Left lung (tissue), 10 donors: ENCODE results near the gene OASL. TPM values are rescaled to one million over a fixed set of nuclear protein-coding genes. Genes with fewer than 3 reads are reported as not detected.
"Not testable (repeated sequence)": the region's sequence is repeated elsewhere in the genome, so short reads cannot be mapped to it uniquely, and the experiment has no call there.

Experiments used
- ATAC-seq: fragments of 200-7000 bp; cut with Tn5 transposase; one replicate; pipeline ENCODE4 v1.9.1; 2020; ENCODE audit warnings: moderate library complexity
- DNase-seq, 4 donors: peaks; one replicate each; pipeline ENCODE4 v3.0.0-alpha.2; 2013 to 2020
- H3K27ac ChIP-seq, 2 donors: fragments of 200-600 bp; sonication (generic) in 1 of 2; one replicate each; pipeline versions ENCODE4 v1.5.0 to v1.8.0; 2020 to 2021
- H3K27me3 ChIP-seq, 2 donors: fragments of 200-600 bp; sonication (generic) in 1 of 2; one replicate each; pipeline versions ENCODE4 v1.5.0 to v1.8.0; 2020 to 2021
- H3K36me3 ChIP-seq, 2 donors: fragments of 200-600 bp; sonication (generic) in 1 of 2; one replicate each; pipeline versions ENCODE4 v1.5.0 to v1.8.0; 2020 to 2021
- H3K4me1 ChIP-seq, 2 donors: fragments of 200-600 bp; one replicate each; pipeline ENCODE4 v1.8.0; 2021
- H3K4me3 ChIP-seq, 2 donors: fragments of 200-600 bp; sonication (generic) in 1 of 2; one replicate each; pipeline versions ENCODE4 v1.5.0 to v1.8.0; 2020 to 2021; ENCODE audit warnings: mild to moderate bottlenecking in 1 of 2
- H3K9me3 ChIP-seq, 2 donors: fragments of 200-600 bp; sonication (generic) in 1 of 2; one replicate each; pipeline versions ENCODE4 v1.5.0 to v1.8.0; 2020 to 2021
- CTCF ChIP-seq, 2 donors: fragments of 200-600 bp; sonication (generic) in 1 of 2; IDR thresholded peaks; one replicate each; pipeline versions ENCODE4 v1.5.0 to v1.8.0; 2021; ENCODE audit warnings: antibody characterized with exemption in 2 of 2
- intact Hi-C, 2 donors: fragments of 100-400 bp; cut with DNase I; formaldehyde crosslinking; loops; one replicate each; pipeline versions ENCODE4 v1.11.2 to v1.14.2; 2022
- polyA plus RNA-seq, 6 donors: library from polyadenylated mRNA; unstranded; fragments of 120-200 nt; gene quantifications; one replicate each; pipeline ENCODE4 v1.2.1, GENCODE V29; 2013; ENCODE audit not compliant: insufficient read length in 6 of 6
- total RNA-seq, 2 donors: library from RNA; stranded (reverse); fragmentation: NEBNext Ultra II Directional; extraction: Animal tissue kit (Norgen Biotek cat#: 25700); gene quantifications; one replicate each; pipeline ENCODE4 v1.2.1, GENCODE V29; 2021
- donor health status: DM: no; HTN: yes; CAD: no.
- donor health status: DM: no; HTN: no; CAD: no.

OASL gene
- total and polyA plus RNA-seq, 8 donors, result 0.06 to 11.9 (median 0.32) TPM; not detected in 1

- DNase-seq (no peak), ATAC-seq (no peak)
- Histone ChIP-seq H3K4me1 (no peaks in the 10 kb centered on the region), H3K9me3 (peaks cover 0 to 15% of the 10 kb centered on the region in 2 donors), H3K4me3 (no peak overlapping the region), H3K27ac (no peak overlapping the region), H3K36me3 (no peaks in the 10 kb centered on the region), H3K27me3 (no peaks in the 10 kb centered on the region)
- no peak for TF ChIP-seq CTCF (IDR thresholded peaks at IDR 0.05)
- intact Hi-C loops, result no loop called here
These were observed 33.1 kb upstream of the OASL start for GRCh38 chr12:121072147-121072546.

GRCh38 chr12:121069206-121069605 lies 30.2 kb upstream of the OASL start:
- no peaks in the 10 kb centered on the region for H3K27me3 ChIP-seq
- no peak overlapping the region for H3K27ac ChIP-seq
- H3K9me3 ChIP-seq, result peaks cover 0 to 13% of the 10 kb centered on the region in 2 donors
- no peak for TF ChIP-seq CTCF (IDR thresholded peaks at IDR 0.05)
- no peaks in the 10 kb centered on the region for H3K36me3 ChIP-seq
- ATAC-seq (no peak), DNase-seq (no peak)
- H3K4me1 ChIP-seq, result no peaks in the 10 kb centered on the region
- no peak overlapping the region for H3K4me3 ChIP-seq
- intact Hi-C loops, result no loop called here

- H3K9me3 ChIP-seq, result no peaks in the 10 kb centered on the region
- ATAC-seq (no peak), DNase-seq (no peak)
- no peak for TF ChIP-seq CTCF (IDR thresholded peaks at IDR 0.05)
- intact Hi-C loops, result no loop called here
- no peak overlapping the region for H3K27ac ChIP-seq
- peaks cover 0 to 8% of the 10 kb centered on the region in 2 donors for H3K4me1 ChIP-seq
- no peak overlapping the region for H3K4me3 ChIP-seq
- H3K36me3 ChIP-seq, result no peaks in the 10 kb centered on the region
- no peaks in the 10 kb centered on the region for H3K27me3 ChIP-seq
These were observed 26.3 kb upstream of the OASL start for GRCh38 chr12:121065345-121065744.

DNA sequence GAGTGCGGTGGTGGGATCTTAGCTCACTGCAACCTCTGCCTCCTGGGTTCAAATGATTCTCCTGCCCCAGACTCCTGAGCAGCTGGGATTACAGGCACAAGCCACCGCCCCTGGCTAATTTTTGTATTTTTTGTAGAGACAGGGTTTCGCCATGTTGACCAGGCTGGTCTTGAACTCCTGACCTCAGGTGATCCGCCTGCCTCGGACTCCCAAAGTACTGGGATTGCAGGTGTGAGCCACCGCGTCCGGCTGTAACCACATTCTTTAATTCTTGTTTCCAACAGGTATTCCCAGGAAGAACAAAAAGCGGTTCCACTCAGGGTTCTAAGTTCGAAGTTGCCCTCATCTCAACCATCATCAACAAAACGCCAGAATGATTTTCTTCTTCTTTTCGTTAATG lies 25.5 kb upstream of the OASL start:
- H3K27me3 ChIP-seq, intact Hi-C loops, H3K27ac ChIP-seq, H3K9me3 ChIP-seq, ATAC-seq, H3K36me3 ChIP-seq, H3K4me3 ChIP-seq, DNase-seq: not testable (repeated sequence)
- peaks cover 0 to 15% of the 10 kb centered on the region in 2 donors for H3K4me1 ChIP-seq

DNA sequence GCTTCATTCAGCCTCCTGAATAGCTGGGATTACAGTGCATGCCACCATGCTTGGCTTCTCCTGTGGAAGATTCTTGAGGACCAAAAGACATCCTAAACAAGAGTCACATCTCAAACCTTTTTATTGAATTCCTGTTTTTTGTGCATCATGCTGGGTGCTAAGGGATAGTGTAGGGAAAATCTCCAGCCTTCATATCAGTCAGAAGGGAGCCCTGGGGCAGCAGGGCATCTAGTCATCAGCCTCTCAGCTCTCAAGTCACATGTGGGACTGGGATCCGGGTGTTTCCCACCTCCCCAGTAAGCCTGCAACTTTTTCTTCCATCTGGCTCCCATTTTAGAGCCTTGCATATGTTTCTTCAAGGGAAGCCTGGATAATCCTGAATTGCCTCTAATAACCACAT lies 25.1 kb upstream of the OASL start:
- ATAC-seq (no peak), DNase-seq (no peak)
- H3K27me3 ChIP-seq, result no peaks in the 10 kb centered on the region
- H3K27ac ChIP-seq, result no peak overlapping the region
- no peaks in the 10 kb centered on the region for H3K36me3 ChIP-seq
- intact Hi-C loops, result no loop called here
- no peak overlapping the region for H3K4me3 ChIP-seq
- H3K4me1 ChIP-seq, result peaks cover 0 to 17% of the 10 kb centered on the region in 2 donors
- TF ChIP-seq CTCF (IDR thresholded peaks at IDR 0.05), result no peak
- no peaks in the 10 kb centered on the region for H3K9me3 ChIP-seq

- no peak for DNase-seq
- no peaks in the 10 kb centered on the region for H3K9me3 ChIP-seq
- H3K4me1 ChIP-seq, result peaks cover 0 to 17% of the 10 kb centered on the region in 2 donors
- TF ChIP-seq CTCF (IDR thresholded peaks at IDR 0.05), result no peak
- no peaks in the 10 kb centered on the region for H3K27me3 ChIP-seq
- intact Hi-C loops, result no loop called here
- H3K36me3 ChIP-seq, result no peaks in the 10 kb centered on the region
- no peak overlapping the region for H3K4me3 ChIP-seq
- no peak for ATAC-seq
- H3K27ac ChIP-seq, result no peak overlapping the region
These were observed 23.5 kb upstream of the OASL start for GRCh38 chr12:121062391-121063045.
